Endometrium (tissue), 2 donors: ENCODE measurements around the gene MMP26.

Experiments used
- FAIRE-seq: peaks from 2 replicates; lab custom pipeline; 2012; peaks lifted over from hg19 to GRCh38; lab: Jason Lieb, UNC
- donor health status: control.
- donor health status: control.

The MMP26 gene

DNA sequence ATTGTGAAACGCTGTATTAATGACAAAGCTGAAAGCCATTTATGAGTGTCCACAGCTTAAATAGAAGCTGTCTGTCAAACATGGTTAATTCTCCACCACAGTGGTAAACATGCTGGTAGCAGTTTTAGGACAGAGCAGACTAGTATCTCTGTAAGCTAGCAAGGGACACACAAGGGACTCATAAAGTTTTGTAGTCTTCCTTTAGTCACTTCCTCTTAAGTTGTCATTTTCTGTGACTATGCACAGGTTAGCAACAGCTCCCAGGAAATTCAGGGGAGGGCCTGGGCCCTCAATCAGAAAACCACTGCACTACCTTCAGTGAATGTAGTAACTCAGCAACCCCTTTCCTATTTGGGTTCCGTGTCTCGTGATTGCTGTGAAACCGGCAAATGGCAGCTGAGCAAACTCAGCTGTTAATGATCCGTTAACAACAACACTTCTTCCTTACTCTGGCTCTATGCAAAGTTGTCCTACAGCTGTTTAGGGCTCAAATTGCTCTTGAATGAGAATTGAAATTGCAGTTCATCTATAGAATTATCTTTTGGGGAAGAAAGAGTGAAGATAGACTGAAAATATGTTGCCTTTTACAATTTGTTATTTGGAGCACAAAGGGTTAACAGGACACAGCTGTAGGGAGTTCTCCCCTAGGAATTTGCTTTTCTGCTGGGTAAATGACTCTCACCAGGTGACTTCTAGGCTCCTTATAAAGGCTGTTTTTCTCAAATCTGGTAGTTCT lies at the start of gene MMP26:
Gene MMP26, plus strand, starts transcription at position 731 of the 736 bp plus-strand sequence.
- FAIRE-seq: no peak

DNA sequence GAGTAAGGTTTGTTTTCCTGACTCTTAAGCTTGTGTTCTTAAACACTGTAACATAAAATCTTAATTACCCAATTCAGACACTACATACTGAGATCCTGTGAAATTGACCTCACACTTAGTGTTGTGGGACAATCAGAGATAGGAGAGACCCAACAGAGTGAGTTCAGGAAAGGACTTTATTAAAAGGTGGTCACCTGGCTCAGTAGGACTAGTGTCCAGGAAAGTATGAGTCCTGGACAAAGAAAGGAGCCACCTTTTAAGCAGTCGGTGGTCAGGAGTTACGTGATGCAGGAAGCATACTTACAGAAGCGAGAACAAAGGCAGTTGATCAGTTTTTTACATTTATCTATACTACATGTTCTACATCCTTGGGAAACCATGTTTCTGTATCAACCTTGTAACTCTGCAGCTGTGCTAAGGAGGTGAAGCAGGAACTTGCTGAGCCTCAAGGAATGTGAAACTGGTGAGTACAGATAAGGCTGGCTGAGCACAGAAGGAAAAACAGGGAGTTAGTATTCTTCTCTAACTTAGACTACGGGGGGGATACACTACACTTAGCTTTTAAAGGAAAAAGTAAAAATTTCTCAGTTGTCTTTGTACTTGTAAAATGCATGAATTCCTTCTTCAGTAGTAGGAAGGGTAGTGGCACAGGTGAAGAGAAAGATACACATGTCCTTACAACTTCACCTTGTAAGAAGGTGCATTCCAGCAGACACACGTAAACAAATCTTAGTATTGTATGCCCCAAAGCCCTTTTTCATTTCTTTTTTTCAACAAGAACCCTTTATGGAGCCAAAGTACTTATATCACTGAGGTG lies 45.7 kb upstream of the MMP26 start:
- no peak for FAIRE-seq

DNA sequence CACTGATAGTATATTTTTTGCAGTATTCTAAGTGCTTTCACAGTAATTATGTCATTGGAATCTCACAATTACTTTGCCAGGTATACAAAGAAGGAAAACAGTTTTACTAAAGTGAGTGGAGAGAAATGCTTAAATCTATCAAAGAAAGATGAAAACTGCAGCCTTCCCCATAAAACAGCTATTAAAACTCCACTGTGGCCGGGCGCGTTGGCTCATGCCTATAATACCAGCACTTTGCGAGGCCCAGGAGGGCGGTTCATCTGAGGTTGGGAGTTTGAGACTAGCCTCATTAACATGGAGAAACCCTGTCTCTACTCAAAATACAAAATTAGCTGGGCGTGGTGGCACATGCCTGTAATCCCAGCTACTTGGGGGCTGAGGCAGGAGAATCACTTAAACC lies 41.7 kb upstream of the MMP26 start:
- no peak for FAIRE-seq

DNA sequence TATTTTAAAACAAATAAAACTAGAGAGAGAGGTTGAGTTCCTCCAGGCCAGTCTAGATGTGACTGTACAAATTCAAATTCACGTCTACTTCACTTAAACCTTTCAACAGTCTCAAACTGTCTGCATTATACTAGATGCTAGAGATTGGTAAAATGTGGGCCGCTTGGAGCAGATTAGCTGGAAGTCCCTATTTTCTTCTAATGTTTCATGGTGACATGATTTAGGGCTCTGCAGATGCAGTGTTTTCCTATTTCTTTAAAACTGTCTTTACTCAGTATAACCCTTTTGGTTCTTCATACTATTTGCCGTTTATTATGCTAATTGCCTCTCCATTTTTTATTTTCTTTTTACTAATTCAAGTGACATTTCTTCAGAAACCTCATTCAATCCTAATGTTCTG lies 40.4 kb upstream of the MMP26 start:
- no peak for FAIRE-seq

DNA sequence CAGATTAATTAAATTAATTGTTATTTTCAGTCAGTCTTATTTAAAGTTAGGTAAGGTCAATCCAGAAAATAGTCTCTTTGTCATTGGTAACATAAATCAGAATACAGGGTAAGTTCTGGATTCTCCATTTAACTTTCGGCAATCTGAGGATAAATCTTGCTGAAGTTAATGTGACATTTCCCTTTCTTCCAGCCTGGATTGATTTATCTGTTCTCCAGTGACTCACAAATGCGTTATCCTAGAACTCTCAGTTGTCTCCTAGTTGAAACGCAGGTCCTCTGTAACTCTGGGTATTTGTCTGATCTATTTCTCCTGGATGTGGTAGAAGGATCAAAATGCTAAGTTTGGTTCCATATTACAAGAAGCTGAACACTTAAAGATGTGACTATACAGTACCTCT lies 39.8 kb upstream of the MMP26 start:
- FAIRE-seq: no peak

DNA sequence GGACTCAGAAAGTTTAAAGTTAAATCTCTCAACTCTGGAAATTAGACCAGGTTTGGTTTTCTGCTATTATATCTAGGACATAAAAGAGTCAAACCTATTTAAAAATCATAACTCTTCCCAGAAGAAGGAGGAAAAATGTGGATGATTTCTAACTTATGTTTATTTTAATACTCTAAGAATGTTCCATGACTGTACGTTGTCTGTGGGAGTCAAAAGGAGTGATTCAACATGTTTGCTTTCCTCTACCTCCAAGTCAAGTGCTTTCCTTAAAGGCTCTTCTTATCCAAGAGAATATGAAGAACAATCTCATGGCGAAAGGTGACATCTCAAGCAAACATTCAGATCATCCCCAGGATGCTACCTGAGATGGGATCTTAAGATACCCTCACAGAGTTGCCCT lies 39.2 kb upstream of the MMP26 start:
- no peak for FAIRE-seq

DNA sequence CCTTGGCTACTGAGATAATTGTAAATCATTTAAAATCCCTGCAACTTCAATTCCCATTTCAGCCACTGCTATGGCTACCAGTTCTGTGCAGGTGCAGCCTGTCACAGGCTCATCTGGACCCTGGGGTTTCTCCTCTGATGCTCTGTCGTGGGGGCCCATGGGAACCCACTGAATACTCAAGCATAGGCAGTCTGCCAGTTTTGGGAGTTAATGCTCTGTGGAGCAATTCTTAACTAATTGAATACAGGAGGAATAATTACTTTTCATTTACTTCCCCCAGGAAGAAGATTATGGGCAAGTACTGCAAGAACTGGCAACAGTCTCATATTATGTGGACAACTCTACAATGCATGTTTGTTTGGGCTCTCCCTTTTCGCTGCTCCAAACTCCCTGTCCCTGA lies 32.8 kb upstream of the MMP26 start:
- no peak for FAIRE-seq

DNA sequence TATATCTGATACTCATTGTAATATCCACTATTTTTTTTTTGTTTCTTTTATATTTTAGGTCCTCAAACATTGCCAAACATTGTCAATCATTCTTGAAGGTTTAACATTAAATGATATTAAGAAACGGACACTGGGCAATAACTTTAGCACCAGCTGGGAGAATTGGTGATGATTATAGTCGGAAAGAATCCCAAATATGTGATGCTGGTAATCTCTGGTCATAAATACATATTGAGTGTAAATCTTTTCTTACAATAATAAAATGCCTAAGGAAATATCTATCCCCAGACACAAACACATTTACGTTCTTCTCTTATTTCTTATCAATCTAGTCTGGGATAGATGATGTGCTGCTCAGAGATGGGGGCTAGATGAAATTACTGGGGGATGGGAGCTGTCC lies 32.1 kb upstream of the MMP26 start:
- FAIRE-seq: no peak

DNA sequence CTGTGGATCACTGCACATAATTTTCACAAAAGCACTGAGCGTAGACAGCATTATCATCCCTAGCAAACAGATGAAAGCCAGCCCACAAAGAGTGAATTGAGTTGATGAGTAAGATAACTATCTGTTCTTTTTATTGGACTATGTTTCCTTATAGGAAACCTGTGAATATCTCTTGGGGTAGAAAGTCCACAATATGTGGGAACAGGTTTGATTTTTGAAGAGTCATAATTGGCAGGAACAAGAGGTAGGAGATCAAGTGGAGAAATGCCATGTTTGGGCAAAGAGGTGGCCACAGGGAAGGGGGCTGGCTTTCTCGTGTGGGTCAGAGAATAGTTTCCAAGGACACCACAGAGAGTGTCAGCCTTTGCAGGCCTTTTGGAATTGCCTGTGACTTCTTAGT lies 30.8 kb upstream of the MMP26 start:
- no peak for FAIRE-seq

DNA sequence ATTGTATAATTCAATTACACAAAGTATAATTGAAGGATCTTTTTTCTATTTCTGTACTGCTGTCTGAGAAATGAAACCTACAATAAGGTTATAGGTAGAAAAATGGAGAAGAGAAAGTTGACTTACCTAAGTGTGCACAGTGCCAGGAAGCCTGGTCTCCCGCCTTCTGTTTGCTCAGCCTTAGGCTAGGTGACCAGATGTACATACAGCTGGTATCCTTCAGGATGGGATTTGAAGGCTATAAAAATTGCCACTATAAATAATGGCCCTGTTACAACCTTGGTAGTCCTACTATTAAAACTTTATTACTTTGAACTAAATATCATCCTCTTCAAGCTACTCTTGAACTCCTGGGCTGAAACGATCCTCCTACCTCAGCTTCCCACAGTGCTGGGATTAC lies 26.6 kb upstream of the MMP26 start:
- no peak for FAIRE-seq

DNA sequence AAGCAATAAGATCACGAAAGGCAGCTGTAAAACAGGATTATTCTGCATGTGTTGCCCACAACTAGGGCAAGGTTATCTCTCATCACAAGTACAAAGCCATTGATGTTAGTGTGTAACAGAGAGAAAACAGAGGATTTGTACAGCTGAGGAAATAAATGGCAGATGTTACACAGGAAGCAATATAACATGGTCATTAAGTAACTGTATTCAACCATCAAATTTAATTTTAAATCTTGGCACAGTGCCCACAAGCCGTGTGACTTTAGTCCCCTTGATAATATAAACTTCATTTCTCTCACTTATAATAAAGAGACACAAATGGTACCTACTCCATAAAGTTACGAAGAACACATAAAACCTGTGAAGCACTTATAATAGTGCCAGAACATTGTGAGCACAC lies 24.2 kb upstream of the MMP26 start:
- FAIRE-seq: no peak

DNA sequence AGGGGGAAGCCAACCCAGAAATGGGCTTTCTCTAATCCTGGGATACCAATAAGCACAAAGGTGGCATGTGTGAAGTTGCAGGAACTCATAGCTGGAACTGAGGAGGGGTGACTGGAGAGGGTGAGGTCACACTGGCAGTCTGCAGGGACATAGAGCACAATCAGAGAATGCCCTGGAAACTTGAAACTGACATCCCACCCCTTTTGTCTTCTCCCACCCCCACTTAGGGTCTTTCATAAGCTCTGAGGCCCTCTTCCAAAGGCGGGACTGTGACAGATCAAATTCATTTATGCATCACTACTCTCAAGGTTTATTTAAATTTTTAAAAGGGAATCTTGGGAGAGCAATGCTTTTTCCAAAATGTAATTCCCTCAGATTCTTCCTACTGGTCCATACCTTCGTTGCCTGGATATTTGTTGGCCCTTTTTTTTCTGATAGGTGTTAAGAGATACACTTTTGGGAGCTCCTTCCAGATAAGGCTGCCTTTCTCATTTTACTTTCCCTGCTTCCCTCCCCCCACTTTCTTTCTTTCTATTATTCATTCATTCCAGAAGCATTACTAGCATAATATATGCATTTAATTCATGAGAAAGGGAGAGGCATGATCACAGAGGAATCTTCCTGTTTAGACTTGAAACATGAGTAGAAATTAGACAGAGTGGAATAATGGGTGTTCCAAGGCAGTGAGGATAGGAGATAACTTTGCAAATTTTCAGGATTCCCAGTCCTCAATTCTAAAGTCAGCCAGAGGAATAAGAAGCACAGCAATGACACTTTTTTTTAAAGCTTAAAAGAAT lies 21.8 kb upstream of the MMP26 start:
- no peak for FAIRE-seq

DNA sequence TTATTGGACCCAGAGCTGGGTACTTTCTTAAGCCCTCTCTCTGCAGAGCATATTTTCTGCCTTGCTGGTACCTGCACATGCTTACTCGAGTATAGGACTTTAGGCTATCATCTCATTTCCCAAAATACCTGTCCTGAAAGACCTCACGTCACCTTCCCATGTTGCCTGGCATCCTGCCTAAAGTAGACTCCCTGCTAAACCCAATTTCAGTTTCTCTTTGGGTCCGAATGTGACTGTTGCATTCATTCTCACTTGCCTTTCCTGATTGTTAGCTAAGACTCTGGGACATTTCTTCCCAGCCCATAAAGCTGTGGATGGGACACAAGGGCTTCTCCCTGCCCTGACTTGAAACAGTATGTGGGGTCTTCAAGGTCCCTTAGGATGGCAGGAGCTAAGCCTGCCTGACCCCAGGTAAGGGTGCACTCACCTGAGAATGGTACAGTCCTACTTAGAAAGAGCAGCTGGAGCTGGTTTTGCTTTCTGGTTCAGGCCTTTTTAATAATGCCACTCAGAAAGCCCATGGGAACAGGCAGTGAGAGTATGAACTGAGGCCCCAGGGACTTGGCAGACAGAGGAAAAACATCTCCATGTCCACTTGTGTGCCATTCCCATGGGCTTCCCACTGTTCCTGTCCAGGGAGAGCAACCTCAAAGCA lies 19.8 kb upstream of the MMP26 start:
- FAIRE-seq: no peak

DNA sequence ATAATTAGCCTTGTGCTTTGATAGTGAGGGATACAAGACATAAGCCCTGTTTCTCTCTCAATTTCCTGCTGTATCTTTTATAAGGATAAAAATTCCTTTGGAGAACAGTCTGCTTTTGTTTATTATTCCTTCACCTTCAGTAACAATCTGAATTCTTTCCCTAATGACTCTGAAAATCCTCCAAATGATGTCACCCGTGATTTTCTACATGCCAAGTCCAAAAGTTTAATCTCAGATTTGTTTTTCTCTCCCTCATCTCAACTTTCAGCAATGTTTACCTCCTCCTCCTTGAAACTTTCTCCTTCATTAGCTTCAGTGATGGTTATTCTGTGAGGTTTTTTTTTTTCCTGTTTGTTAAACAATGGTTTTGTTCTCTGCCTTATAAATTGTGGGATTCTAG lies 9.1 kb upstream of the MMP26 start:
- peak; percentile 71 for FAIRE-seq

DNA sequence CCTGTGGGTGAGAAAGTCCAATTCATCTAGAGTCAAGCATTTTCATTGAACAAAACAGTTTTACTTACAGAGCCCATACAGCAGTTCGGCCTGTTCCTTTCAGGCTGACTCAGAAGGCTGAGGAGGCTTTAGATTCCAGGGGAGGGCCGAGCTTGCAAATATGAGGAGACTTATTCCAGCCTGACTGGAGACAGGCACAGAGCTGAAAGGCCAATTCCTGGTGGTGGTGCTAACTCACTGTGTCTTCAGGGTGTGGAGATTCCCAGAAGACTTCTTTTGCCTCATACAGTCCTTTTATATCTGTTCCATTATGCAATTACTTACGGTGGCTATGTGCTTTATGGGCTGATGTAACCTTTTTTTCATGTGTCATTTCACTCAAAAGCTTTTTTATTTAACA lies 7.0 kb upstream of the MMP26 start, which contains the start of gene OR51E2:
Gene OR51E2, minus strand, starts transcription at position 269 of the 400 bp plus-strand sequence. CDS start 15,142 bp downstream, outside the sequence.
- no peak for FAIRE-seq

DNA sequence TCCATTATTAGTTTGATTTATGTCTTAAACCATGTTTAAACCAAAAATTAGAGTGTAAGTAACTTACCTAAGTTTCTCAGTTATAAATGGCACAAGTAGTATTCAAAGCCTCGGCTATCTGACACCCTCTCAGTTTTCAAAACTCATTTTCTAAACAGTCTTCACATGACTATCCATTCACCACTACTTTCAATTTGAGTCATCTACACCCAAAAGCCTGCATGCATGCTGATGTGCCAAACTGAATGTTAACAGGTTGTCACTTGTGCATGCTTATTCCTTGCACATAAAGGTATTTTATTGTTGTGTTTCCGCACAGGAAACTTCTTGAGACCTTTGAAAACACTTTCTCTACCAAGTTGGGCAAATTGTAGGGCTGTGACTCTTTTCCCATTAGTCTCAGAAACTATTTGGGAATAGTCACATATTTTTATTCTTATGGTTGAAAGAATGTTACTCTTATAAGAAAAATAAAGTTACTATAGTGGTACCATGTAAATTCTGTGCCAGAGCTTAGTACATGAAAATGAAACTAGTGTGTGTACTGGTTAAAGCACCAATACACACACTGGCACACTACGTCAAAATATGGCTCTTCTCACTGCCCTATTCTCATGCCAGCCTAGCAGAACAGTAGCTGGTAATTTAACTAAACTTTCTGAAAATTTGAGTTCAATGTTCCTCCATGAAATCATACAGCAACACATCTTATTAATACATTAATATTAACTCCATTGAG lies 4.7 kb upstream of the MMP26 start:
- no peak for FAIRE-seq

DNA sequence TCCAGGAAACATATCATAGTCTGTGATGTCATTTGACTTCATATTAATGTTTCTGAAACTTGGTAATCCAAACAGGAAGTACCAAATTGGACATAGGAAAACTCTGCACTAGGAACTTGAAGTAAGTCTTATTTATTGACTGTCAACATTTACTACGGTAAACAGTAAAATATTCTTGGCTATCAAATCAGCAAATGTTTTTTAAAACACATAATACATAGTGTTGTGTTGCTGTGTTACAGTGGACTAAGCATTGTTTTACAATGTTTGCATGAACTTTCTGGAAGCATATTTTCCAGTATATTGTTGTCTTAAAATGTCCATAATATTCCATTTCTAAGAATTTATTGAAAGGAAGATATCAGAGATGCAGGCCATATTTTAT lies 4.2 kb upstream of the MMP26 start:
- no peak for FAIRE-seq

DNA sequence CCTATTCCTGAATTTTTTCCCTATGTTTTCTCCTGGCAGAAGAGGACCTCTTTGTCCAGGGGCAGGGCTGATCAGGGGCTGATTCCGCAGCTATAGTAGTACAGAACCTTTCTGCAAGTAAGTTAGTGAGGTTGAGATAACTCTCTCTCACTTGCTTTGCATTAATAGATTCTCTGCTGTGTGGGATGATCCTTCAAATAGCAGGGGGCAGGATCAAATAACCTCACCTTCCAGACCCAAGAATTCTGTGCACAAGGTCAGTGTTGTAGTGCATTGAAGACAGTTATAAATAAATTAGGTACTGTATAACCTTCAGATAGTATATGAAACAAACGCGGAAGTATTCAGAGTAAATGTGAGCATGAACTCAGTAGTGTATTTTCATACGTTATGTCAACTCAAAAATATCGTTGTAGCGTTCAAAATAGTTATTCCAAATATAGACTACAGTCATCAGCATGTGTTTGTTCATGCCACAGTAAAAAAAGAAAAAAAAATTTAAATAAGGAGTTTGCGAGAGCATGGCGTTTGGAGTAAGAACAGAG lies 278 bp downstream of the MMP26 start:
- no peak for FAIRE-seq

DNA sequence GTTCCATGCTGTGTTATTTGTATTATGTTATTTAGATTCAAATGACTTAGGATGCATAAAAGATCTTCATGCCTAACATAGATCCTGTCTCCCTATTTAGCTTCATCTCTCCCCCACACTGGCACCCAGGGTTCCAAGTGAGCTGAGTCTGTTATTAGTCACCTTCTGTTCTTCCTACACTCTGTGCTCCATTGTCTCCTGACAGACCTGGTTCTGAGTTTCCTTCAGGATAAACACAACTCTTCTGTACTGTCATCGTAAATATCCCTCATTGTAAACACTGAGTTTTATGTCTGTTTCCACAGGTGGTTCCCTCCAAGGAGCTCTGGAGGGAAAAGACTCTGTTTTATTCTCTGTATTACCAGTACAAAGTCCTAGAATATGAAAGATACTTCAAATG lies 8.7 kb downstream of the MMP26 start:
- FAIRE-seq: no peak

DNA sequence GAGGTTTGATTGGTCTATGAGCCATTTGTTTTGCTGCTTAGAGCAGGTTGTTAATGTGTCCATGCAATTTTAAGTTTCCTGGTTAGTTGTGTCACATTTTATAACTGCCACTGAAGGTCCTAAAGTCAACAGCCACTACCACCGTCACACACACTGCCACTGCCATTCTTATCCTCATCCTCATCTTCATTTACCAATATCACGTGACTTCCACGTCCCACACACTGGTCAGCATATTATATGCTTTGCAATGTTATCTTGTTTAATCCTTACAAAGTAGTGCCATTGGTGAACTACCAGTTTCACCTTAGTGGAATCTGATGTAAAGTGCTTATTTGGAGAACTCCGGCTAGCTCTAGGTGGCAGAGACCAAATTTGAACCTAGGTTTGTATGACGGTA lies 9.7 kb downstream of the MMP26 start:
- FAIRE-seq: no peak
